ENCODE data around the gene CYP2C18. TPM values are rescaled to one million over a fixed set of nuclear protein-coding genes. Genes with fewer than 3 reads are reported as not detected.
"Not testable (repeated sequence)": the region's sequence is repeated elsewhere in the genome, so short reads cannot be mapped to it uniquely, and the experiment has no call there.

The CYP2C18 gene
- not detected in 2 replicates for total RNA-seq

DNA sequence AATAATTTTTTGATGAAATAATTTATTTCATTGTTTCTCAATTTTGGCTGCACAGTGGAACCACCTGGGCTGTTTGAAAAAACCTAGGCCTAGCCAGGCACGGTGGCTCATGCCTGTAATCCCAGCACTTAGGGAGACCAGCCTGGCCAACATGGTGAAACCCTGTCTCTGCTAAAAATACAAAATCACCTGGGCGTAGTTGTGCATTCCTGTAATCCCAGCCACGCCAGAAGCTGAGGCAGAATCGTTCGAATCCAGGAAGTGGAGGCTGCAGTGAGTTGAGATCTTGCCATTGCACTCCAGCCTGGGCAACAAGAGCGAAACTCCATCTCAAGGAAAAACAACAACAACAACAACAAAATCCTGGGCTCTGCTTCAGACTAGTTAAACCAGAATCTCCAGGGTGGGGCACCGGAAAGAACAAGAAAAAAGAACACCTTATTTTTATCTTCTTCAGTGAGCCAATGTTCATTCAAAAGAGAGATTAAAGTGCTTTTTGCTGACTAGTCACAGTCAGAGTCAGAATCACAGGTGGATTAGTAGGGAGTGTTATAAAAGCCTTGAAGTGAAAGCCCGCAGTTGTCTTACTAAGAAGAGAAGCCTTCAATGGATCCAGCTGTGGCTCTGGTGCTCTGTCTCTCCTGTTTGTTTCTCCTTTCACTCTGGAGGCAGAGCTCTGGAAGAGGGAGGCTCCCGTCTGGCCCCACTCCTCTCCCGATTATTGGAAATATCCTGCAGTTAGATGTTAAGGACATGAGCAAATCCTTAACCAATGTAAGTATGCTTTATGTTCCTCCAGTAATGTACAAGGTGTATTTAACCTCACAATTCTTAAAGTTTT, at the start of gene CYP2C18:
Gene CYP2C18 (plus strand): TSS at position 516 of the 841 bp plus-strand sequence. CDS start 91 bp downstream, at position 607.
- no peak for DNase-seq (ENCODE audit: extremely low read depth, low read depth, low spot score)

DNA sequence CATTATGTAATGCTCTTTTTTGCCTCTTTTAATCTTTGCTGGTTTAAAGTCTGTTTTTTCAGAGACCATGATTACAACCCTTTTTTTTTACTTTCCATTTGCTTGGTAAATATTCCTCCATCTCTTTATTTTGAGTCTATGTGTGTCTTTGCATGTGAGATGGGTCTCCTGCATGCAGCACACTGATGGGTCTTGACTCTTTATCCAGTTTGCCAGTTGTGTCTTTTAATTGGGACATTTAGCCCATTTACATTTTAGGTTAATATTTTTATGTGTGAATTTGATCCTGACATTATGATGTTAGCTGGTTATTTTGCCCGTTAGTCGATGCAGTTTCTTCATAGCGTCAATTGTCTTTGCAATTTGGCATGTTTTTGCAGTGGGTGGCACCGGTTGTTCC, 45.4 kb upstream of the CYP2C18 start:
- DNase-seq (ENCODE audit: extremely low read depth, low read depth, low spot score), result not testable (repeated sequence)

- no peak for DNase-seq (ENCODE audit: extremely low read depth, low read depth, low spot score)
These were observed 43.6 kb upstream of the CYP2C18 start for GRCh38 chr10:94639902-94640301.

- no peak for DNase-seq (ENCODE audit: extremely low read depth, low read depth, low spot score)
These were observed 43.0 kb upstream of the CYP2C18 start for GRCh38 chr10:94640562-94640961.

DNA sequence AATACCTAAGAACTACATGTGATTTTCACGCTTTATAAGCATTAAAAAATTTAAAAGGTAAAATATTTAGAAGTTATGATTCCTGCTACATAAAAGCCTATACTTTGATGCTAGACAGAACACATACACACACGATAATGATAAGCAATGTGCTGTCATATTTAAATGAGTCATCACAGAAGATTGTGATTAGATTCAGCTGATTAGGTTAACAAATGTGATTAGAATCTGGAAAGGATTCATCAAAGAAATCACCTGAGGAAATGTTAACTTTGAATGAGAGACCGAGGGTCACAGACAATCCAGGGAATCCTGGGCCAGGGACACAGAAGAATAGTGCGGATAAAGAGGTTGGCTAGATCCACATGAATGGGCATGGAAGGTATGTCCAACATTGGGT, 42.0 kb upstream of the CYP2C18 start:
- no peak for DNase-seq (ENCODE audit: extremely low read depth, low read depth, low spot score)

DNA sequence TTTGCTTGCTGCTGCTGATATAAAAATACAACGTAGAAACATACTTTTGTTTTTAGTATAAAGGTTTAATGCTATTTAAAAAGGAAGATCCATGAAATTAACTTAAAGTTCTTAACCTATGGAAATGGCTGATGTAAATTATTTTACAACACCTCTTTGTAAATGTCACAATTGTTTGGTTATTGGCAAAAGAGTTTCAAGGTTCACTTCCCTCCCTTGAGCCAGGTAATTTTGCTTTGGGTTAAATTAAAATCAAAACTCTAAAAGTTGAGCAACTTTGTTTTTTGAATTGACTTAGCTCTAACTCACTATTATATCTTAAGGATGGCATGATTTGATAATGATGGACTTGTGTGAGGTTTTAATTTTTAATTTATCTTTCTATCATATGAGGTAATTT, 39.2 kb upstream of the CYP2C18 start:
- DNase-seq (ENCODE audit: extremely low read depth, low read depth, low spot score), result no peak

DNA sequence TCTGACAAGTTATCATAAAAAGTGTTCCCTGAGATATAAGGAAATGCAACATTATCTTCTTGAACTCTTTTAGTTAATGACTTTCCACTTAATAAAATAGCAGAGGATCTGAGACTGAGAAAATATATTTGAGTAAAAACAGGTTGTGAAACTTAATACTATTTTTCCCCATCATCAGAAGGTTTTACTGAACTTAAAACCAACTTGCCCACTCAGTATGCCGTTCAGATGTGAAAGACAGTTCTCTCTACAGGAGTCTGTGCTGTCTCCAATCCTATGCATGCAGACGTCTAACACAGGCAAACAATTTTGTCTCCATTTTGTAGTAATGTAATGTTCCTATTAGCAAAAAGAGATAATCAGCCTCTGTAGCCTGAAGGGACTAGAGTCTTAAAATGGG, 38.2 kb upstream of the CYP2C18 start:
- DNase-seq (ENCODE audit: extremely low read depth, low read depth, low spot score), result no peak

- not testable (repeated sequence) for DNase-seq (ENCODE audit: extremely low read depth, low read depth, low spot score)
These were observed 28.3 kb upstream of the CYP2C18 start for GRCh38 chr10:94655201-94655600.

- not testable (repeated sequence) for DNase-seq (ENCODE audit: extremely low read depth, low read depth, low spot score)
These were observed 20.5 kb upstream of the CYP2C18 start for GRCh38 chr10:94663061-94663460.

- DNase-seq (ENCODE audit: extremely low read depth, low read depth, low spot score), result no peak
These were observed 17.0 kb upstream of the CYP2C18 start for GRCh38 chr10:94666391-94667102.

DNA sequence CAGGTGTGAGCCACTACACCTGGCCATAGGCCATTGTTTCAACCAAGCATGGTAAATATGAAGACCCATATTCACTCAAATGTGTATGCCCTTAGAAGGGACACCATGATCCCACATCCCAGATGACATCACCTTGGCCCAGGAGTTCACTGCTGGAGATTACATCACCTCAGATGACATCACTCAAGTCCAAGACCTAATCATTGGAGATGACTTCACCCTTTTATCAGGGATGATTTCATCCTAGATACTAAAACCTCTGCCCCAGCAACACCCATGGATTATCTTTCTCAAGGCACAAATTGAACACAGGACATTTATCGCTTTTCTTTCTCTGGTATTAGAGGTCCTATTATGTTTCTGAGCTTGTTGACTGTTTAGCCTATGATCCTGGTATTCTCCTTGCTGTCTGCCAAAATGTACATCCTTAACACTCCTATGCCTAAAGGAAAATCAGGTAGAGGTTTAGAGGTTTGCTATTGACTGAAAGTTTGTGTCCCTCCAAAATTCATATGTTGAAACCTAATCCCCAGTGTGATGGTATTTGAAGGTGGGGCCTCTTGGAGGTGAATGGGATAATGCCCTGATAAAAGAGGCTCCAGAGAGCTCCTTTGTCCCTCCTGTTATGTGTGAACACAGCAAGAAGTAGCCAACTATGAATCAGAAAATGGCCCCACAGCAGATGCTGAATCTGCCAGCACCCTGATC, 9.8 kb upstream of the CYP2C18 start:
- DNase-seq (ENCODE audit: extremely low read depth, low read depth, low spot score), result no peak

DNA sequence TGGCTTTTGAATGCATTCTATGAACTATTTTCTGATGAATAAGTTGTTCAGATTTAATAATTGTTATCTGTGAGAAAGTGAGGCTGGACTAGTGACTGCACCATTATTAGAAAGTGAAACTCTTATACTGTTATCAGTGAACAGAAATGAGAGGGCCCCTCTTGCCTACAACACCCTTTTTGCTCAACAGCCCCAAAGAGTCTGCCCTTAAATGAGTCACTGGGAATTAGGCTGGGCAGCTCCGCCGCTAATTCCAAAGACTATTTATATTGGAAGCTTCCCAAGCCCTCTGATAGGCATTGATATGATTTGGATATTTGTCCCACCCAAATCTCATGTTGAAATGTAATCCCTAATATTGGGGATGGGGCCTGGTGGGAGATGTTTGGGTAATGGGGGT, 7.0 kb upstream of the CYP2C18 start:
- DNase-seq (ENCODE audit: extremely low read depth, low read depth, low spot score), result no peak

DNA sequence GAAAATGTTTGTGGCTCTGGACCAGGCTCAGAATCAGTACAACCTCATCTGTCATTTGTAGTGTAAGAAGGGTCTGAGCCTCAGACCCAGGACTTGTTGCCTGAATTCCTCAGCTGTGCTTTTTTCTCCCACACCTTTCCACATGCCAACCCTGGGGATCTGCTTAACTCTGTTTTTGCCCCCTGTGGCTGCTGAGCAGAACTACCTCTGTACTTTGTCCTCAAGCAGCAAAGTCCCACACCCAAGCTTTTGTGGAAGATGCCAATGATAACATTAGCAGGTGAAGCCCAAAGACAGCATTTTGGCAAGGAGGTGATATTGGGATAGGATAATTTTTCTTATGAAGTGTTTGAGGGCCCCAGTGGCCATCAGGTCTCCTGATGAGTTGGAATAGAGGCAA, 5.8 kb upstream of the CYP2C18 start:
- DNase-seq (ENCODE audit: extremely low read depth, low read depth, low spot score), result no peak

GRCh38 chr10:94678475-94678874, 5.1 kb upstream of the CYP2C18 start:
- no peak for DNase-seq (ENCODE audit: extremely low read depth, low read depth, low spot score)

DNA sequence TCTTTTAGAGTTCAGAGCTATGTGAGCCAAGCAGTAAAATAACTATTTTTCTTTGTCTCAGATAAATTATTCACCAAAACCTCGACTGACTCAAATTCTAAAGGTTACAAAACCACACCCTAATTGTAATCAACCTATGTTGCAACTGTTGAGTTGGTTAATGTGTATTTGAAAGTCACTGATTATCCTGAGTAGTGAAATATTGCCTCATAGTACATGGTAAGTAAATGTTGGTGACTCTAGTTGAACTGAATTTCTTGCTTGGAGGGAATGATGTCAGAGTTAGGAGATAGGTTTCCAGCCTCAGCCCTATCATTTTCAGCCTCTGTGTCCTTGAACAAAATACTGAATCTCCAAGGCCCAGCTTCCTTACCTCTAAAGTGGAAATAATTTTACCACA, 3.0 kb upstream of the CYP2C18 start:
- no peak for DNase-seq (ENCODE audit: extremely low read depth, low read depth, low spot score)

- DNase-seq (ENCODE audit: extremely low read depth, low read depth, low spot score), result not testable (repeated sequence)
These were observed 893 bp upstream of the CYP2C18 start for GRCh38 chr10:94682636-94683035.

GRCh38 chr10:94687625-94688248, 4.2 kb downstream of the CYP2C18 start:
- no peak for DNase-seq (ENCODE audit: extremely low read depth, low read depth, low spot score)

DNA sequence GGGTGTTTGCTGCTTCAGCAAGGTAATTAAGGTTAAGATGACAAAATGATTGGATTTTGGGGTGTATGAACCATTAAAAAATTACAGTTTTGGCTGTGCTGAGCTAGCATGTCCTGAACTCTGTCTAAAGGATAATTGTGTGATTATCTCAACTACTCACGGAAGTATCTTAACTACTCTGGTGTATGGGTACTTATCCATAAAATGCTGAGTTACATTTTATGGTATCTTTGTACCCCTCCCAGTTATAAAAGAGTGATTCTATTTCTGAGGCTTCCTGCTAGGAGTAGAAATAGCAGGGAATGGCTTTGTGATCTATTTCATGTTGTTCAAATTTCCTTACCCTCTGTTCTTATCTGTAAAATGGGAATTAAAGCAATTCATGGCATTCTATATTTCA, 22.6 kb downstream of the CYP2C18 start:
- DNase-seq (ENCODE audit: extremely low read depth, low read depth, low spot score), result no peak

- no peak for DNase-seq (ENCODE audit: extremely low read depth, low read depth, low spot score)
These were observed 27.0 kb downstream of the CYP2C18 start for GRCh38 chr10:94710578-94710977.

GRCh38 chr10:94725871-94726270, 42.3 kb downstream of the CYP2C18 start:
- no peak for DNase-seq (ENCODE audit: extremely low read depth, low read depth, low spot score)

GRCh38 chr10:94735197-94735596, 51.7 kb downstream of the CYP2C18 start:
- DNase-seq (ENCODE audit: extremely low read depth, low read depth, low spot score), result no peak
